HG02981 (cell line): ENCODE measurements around the gene UFD1.

ENCODE experiments used
- ATAC-seq: cut with Tn5 transposase; IDR thresholded peaks from one replicate; pipeline ENCODE4 v1.9.1; 2021; ENCODE audit warnings: mild to moderate bottlenecking, moderate library complexity; ENCODE audit not compliant: unreplicated experiment

UFD1 gene

DNA sequence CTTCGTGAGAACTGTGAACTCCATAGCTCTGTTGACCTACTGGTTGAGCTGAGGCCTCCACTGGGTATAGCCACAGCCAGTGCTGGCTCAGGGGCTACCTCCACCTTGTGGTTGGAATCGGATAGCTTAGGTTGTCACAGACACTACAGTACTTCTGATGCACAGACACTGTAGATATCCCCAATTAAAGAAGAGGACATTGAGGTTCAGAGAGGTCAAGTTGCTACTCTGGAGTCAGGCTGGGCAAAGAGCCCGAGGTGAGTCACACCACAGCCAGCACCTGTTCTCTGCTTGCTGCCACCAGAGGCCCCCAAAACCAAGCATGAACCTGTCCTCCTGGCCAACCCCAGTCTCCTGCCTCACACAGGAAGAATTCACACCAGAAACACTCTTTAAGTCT is 5.4 kb downstream of the UFD1 start:
- no peak for ATAC-seq

DNA sequence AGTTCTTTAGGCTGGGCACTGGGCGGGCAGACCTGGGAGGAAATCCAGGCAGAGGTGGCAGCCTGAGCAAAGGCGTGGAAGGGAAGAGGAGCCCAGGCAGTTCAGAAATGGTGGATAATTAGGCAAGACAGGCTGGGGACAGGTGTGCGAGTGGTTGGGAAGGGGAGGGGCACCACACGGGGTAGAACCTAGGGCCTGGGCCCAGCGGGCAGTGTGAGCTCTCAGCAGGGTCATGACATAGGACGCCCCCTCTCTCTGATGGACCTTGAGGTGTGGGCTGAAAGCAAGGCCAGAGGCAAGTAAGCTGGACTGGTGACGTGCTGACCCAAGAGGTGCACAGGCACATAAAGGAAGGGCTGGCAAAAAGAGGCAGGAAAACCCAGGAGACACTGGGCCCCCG is 6.8 kb downstream of the UFD1 start:
- ATAC-seq = no peak

DNA sequence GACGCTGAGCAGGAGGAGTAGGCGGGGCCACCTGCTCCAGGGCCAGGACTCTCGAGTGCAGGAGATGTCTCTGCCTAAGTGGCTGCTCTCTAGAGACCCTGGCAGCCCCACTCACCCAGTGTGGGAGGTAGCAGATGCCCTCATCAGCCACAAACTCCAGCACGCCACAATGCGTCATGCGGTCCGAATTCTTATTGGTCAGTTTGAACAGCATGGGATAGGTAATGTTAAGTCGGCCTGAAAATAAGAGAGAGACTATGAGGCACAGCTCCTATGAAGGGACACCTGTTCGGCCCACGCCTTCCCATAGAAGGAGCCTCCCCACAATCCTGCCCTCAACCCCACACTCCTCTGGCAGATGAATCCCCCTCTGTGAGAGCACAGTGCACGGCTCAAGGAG is 7.4 kb downstream of the UFD1 start:
- ATAC-seq = no peak

DNA sequence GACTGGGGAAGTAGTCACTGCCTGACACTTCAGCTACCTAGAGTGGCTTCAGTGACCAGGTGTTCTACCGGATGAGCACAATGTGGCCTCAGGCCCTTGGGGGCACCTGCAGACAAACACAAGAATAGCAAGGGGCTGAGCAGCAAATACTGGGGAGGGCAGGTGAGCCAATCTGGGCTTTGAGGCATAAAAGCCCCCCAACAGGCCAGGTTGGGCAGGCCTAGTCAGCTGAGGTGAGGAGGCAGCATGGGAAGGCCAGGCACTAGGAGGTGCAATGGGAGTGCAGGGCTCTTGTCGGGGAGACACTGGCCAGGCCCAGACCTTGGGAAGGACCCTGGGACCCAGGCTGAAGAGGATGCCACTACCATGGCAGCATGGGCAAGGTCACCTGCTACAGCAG is 9.0 kb downstream of the UFD1 start:
- no peak for ATAC-seq

DNA sequence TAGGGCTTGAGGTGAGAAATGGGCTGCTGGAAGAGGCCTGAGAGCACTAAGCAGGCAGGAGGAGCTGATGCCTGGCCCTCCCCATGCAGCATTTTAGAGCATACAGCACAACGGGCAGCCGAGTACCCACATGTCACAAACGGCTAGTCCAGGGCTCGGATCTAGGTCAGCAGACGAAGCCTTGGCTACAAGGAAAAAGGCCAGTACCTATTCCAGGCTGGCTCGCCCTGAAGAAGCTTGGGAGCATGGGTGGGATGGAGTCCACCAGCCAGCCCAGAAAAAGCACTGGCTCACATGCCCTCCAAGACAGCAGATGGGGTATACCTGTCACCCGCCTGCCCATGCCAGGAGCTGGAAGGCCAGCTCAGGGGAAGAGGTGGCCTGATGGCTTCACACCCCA is 9.6 kb downstream of the UFD1 start:
- ATAC-seq = no peak

DNA sequence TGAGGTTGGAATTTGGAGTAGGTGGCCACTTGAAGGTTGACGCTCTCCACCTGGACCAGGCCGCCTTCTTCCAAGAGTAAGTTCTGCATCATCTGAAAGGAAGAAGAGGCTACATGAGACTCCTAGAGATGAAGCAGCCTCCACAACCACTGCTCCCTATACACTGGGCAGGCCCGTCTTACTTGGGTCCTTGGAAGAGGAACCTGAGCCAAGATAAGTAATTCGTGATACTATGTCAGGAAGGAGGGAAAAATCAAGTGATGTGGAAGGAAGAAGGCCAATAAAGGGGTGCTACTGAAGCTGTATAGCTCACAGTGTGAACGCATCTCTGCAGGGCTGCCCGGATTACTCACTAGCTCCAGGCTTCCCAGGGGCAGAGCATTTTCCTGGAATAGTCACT is 11.1 kb downstream of the UFD1 start:
- no peak for ATAC-seq

DNA sequence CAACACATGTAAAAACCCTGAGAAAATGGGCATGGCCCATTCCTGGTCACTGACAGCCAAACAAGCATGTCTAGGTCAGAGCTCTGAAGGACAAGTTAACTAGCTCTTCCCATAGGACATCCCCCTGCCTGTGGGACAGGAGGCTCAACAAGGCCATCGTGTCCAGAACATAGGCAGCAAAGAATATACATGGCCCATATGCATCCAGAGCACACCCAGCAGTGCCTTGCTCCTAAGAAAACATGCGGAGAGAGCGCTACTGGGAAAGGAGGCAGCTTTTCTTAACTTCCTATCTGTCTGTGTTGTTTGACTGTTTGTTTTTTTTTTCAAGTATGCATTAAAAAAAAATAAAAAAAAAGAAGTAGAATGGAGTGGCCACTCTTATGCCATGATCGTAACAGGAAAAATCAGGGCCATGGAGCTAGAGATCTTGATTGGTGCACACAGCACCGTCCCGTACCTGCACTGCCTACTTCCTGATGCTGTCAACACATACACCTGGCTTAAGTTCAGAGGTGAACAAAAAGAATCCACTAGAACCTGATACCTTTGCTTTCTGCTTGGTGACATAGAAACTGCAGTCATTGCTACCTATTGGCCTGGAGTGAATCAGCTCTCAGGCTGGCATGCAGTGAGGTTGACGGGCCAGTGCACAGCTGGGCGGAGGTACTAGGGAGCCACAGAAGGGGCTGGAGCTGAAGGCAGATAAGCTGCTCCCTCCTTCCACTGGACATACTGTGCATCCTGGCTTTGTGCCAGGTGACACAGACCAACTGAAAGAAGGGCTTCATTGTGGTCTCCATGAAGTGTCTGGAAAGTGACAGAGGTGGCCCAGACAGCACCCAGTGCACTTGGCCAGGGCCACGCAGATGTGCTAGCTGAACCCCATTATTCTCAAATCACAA is 11.9 kb downstream of the UFD1 start:
- no peak for ATAC-seq

DNA sequence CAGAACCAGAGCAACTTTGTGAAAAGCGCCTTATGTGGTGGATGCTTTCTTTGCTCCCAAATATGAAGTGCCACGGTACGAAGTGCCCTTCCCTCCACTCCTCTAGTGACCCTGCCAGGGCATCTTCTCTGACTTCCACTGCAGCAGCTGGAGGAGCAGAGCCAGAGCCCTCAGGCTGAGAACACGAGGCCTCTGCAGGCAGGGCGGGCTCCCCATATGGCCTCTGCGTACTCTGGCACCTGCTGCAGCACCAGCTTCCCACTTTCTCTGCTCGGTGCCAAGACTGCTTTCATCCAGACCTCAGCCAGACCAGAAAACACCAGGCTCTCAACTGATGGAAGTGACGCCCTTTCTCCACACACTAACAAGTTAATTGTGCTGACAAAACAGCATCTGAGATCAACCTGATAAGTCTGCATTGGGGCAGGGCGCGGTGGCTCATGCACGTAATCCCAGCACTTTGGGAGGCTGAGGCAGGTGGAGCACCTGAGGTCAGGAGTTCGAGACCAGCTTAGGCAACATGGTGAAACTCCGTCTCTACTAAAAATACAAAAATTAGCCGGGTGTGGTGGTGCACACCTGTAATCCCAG is 12.8 kb downstream of the UFD1 start:
- ATAC-seq = no peak

DNA sequence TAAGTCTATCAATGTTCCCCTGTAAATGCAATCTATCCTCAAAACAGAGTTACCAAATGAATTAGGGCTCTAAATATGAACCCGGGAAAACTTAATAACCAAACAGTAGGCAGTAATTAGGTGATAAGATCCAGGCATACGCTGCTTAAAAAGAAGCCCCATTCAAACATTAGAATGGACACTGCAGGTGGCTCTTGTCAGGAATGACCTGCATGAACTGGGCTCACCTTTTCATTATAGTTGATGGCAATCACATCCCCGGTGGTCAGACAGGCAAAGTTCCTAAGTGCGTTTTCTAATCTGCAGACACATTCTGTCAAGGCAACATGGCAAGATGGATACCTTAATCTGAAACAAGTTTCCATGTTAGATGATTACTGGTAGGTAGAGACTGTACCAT is 14.0 kb downstream of the UFD1 start:
- no peak for ATAC-seq

DNA sequence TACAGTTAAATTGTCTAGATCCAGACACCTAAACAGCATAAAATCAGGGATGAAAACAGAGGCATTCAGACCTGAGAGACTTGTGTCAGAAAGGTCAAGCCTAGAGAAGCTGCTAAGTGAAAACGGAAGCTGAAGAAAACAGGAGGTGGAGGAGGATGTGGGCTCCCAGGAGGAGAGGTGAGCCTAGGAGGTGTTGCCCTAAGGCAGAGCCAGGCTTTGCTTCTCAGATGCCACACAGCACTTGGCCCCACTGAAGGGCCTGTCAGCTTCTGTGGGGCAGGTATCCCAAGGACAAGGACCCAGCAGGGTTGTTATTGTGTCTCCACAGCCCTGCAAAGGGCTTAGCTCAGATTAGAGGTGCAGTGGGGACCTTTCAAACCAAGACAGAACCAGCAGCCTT is 14.4 kb downstream of the UFD1 start:
- ATAC-seq = no peak

DNA sequence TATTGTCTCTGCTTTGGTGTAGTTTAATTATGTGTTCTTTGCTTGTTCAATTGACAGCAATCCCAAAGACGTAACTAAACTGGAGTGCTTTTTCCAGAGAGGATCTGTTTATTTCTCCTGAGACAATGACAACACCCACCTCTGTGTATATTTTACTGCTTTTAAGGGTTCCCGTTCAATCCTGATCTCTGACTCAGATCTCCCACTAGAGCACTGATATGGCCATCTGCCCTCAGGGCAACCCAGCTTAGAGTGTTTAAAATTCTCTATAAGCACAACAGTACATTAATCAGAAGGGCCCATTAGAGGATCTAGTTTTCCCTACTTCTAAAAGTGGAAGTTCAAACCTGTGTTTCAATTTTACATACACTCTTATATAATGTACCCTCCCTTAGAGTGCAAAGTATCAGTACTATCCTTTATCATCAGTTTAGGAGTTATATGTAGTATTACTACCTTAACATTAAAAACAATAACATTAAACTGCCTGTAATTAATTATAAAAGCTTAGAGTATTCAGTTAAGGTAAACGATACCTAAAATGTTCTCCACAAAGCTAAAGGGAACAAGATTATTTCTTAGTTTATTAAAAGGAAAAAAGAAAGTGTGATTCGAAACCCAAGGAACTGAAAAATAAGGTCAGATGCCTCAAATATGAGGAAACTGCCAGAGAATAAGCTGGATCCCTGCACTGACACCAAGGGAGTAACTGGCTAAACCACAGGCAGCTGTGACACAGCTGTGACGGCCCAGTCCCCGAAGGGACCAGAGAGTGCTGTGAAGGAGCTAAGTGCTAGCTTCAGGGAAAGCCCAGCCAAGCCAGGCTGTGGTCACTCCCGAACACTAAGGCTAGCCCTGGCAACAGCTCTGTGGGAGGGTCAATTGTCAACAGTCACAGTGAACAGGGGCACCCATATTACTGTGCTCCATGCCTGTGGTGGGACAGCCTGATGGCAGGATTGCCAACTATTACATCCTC is 15.2 kb downstream of the UFD1 start:
- no peak for ATAC-seq

DNA sequence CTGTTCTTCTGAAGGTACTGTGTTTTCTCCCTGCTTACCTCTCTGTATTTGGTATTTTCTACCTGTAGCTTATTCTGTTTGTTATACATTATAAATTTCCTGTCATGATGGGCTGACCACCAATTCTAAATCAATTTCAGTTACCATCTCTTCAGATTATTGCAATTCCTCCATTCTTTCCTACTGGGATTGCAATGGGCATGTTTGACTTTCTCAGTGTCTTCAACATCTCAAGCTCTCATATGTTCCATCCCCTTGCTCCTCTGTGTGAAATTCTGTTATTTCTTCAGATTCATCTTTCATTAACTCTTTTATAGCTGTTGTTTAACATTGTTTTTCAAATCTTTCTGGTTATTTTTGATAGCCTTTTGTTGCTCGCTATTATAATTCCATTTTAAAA is 16.0 kb downstream of the UFD1 start:
- ATAC-seq = no peak

DNA sequence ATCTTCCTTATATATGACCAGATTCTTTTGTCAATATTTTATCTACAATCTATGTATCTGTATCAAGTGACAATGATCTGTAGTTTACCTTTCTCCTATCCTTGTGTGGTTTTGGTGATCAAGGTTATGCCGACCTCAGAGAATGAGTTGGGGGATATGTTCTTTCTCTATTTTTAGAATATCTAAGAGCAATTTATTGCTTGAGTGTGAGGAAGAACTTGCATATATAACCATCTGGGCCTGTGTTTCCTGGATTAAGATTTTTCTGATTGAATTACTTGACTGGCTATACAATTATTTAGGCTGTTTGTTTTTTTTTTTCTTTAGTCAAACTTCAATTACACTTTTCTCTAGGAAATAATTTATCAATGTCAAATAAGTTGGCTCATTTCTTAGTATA is 17.5 kb downstream of the UFD1 start:
- ATAC-seq = no peak

DNA sequence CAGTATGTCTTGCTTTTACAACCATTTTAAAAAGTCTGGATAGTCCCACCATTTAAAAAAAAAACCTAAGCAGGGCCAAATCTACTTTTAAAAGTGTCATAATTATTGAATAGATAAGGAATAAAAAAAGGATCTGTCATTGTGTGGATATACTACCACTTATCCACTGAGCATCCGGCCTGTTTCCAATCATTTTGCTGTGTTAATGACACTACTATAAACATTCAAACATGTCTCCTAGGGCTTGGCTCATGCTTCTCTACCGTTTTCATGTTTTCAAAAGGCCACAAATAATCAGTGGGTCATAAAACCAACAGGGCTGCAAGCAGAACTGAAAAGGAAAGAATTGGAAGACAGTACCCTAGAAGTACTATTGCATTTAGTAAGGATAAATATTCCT is 19.0 kb downstream of the UFD1 start:
- ATAC-seq = no peak

DNA sequence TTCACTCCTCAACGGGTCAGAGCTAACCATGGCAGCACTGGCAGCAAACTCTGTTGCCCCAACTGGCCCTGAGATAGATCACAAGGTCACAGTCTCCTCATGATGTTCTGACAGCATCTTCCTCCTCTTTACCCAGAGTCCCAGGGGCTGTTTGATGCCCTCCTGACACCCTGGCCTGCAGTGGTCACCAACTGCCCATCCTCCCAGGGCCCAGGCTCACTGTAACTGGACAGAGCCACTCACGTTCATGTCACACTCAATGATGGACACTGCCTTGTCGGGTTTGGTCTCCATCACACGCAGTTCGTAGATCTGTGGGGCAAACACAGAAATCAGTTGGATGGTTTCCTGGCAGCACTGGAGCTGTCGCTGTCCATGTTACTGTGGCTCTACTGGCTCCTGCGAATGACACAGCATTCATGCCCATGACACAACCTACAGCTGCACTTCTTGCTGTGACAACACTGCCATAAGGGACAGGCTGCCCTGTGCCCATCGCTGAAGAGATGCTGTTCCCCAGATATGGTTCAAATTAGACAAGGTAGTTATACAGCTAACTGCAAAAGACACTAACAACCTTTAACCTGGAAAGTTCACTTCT is 21.1 kb downstream of the UFD1 start:
- no peak for ATAC-seq

DNA sequence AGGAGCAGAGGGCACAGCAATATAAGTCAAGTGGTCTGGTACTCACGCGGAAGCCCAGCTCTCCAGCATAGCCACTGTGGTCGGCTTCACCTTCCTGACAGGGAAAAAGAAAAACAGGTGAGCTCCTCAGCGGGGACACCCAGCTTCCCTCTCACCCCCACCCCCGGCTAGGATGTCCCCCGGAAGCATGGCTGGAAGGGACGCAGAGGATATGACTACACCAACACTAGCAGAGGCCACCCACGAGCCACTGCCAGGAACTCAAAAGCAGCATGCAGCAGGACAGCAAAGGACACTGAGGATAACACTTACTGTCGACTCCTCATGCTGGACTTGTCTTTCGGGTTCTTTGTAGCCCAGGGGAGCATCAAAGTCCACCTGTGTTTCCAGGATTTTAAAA is 22.5 kb downstream of the UFD1 start:
- no peak for ATAC-seq

DNA sequence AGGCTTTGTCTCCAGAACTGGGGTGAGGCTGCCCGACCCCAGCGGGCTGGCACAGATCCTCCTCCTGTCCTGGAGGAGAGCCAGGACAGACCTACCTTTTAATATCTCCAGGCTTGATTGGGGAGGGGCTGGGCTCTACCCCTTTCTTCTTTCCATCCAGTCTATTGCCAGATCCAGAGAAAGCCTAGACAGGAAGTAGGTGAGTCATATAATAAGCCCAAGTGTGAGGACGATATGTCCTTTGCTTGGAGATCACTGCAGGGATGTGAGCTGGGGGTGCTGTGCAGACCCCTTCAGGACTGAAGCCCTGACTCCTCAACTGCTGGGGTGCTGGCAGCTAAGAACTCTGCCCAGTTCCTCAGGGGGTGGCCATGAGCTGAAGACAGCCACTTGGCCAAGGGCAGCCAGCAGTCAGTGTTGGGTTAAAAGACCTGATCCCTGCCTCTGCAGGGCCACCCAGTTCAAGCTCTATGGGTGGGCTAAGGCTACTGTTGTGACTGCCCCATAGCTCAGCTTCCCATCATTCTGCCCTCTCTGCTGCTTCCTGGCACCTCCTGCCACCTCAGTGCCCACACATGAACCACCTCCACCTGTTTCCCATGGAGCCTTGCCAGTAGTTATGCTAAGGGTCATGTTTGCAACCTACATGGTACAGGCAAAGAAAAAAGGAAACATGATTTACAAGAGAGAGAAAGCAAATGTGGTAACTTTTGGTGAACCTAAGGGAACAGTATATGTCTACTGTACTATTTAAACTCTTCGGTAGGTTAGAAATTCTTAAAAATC is 23.2 kb downstream of the UFD1 start:
- ATAC-seq = no peak

DNA sequence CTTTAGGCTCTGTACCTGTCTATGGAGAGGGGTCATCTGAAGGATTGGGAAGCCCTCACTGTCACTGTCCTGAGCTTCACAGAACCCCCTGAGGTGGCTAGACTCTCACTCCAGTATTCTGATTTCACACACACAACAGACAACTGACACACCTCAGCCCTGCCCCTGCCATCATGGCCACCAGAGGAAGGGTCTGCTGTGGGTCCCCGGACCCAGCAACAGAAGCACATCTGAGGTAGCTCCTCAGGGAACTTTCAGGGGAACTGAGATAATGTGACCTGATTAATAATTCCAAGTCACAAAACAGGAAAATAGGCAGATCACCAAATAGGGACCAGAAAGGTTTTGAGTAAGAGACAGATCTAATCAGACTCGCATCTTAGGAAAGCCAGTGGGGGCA is 24.0 kb downstream of the UFD1 start:
- ATAC-seq = no peak

DNA sequence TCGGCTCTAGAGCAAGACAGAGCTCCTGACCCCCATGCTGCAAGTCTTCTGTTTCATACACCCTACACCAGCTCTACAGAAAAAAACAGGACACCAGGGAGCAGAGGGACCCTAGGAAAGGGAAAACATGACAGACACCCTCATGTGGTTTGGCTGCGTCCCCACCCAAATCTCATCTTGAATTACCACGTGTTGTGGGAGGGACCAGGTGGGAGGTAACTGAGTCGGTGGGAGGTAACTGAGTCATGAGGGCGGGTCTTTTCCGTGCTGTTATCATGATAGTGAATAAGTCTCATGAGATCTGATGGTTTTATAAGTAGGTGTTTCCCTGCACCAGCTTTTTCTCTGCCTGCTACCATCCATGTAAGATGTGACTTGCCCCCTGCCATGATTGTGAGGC is 24.8 kb downstream of the UFD1 start:
- no peak for ATAC-seq

DNA sequence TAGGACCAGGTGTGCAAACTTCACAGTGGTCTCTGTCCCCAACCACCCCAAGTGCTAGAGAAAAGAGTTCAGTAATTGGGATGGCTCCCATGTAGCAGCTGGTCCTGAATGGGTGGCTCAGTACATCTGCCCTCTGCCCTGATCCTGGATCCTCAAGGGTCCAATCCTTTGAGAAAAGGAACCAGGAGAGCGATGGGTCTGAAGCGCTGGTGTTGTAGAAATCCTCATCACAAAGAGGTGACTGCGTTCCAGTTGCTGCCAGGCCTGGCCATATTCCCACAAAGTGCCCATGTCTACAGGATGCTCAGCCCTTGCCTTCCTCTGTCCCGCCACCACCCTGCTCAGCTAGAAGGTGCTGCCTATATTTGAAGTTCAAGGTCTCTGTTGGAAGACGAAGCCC is 25.3 kb downstream of the UFD1 start:
- ATAC-seq = no peak
